K562 (cell line): Measurements from ENCODE around the gene RHEX. TPM values are rescaled to one million over a fixed set of nuclear protein-coding genes. Genes with fewer than 3 reads are reported as not detected.
A peak's percentile ranks its signal among the peaks of the same experiment; 100 is the strongest.

ENCODE experiments used
- ATAC-seq: fragments of 200-7000 bp; cut with Tn5 transposase; 3 replicates; pipeline ENCODE4 v1.9.1; 2020; ENCODE audit warnings: moderate library complexity
- BruUV-seq: library from RNA; stranded (reverse); fragments of 400-500 nt; replicated peaks from 2 replicates; lab custom pipeline; 2021; lab: Mats Ljungman, UMichigan
- CTCF ChIA-PET: fragments of 300-600 bp; formaldehyde crosslinking; extraction: SDS; loops from one replicate; lab custom pipeline; 2021; ENCODE audit warnings: low intra/inter-chr PET ratio; lab: Yijun Ruan, JAX
- POLR2A ChIA-PET: fragments of 300-600, 350-650 bp; sonication (Branson Sonifier 250); formaldehyde crosslinking; extraction: SDS; loops from one replicate; lab custom pipeline; 2021; ENCODE audit warnings: antibody characterized with exemption, inconsistent platforms; lab: Yijun Ruan, JAX
- DNase-seq, 4 experiments: peaks; one replicate each; pipeline versions ENCODE4 v3.0.0 to v3.0.0-alpha.2; 2011 to 2018; ENCODE audit warnings: low spot score in 3 of 4, mixed read lengths in 3 of 4; ENCODE audit errors: extremely low read depth in 1 of 4
- FAIRE-seq: peaks from 2 replicates; lab custom pipeline; 2011; peaks lifted over from hg19 to GRCh38; lab: Jason Lieb, UNC
- H2AFZ ChIP-seq: 2 replicates; pipeline ENCODE4 v1.6.0; 2011; ENCODE audit warnings: low read depth, low read length, control low read depth, inconsistent platforms
- H3K27ac ChIP-seq: fragments of 200-600 bp; 3 replicates; pipeline ENCODE4 v1.8.0; 2011; ENCODE audit warnings: low read depth, mild to moderate bottlenecking, control low read depth, inconsistent platforms, low read length, moderate library complexity, mixed read lengths; ENCODE audit errors: extremely low read depth
- H3K27me3 ChIP-seq, 2 experiments: fragments of 300-600 bp in 1 of 2; 2 replicates in 1 of 2; 3 replicates in 1 of 2; pipeline versions ENCODE4 v1.6.0 to v1.8.0; 2011; ENCODE audit warnings: inconsistent platforms in 2 of 2, low read length in 2 of 2, mild to moderate bottlenecking in 1 of 2, mixed read lengths in 1 of 2, moderate library complexity in 1 of 2; ENCODE audit not compliant: control insufficient read depth in 2 of 2, insufficient read depth in 2 of 2
- H3K36me3 ChIP-seq: fragments of 300-600 bp; 3 replicates; pipeline ENCODE4 v1.8.0; 2011; ENCODE audit warnings: mild to moderate bottlenecking, low read length, inconsistent platforms; ENCODE audit not compliant: control insufficient read depth, insufficient read depth
- H3K4me1 ChIP-seq, 2 experiments: fragments of 200-600 bp in 1 of 2; replicated peaks in 1 of 2; 2 replicates in 1 of 2; 3 replicates in 1 of 2; pipeline versions ENCODE4 v1.5.1 to v1.8.0; 2011; ENCODE audit warnings: inconsistent platforms in 2 of 2, low read length in 2 of 2, mild to moderate bottlenecking in 1 of 2, mixed read lengths in 1 of 2, moderate library complexity in 1 of 2; ENCODE audit not compliant: control insufficient read depth in 2 of 2, insufficient read depth in 2 of 2
- H3K4me2 ChIP-seq: 2 replicates; pipeline ENCODE4 v1.6.1; 2011; ENCODE audit warnings: low read length, control low read depth, inconsistent platforms, mixed read lengths; ENCODE audit not compliant: insufficient read depth
- H3K4me3 ChIP-seq: fragments of 200-600 bp; sonication (generic), shearing (Covaris generic); 2 replicates; pipeline ENCODE4 v1.5.1; 2016; ENCODE audit warnings: control low read depth, inconsistent platforms
- H3K79me2 ChIP-seq: fragments of 200-600 bp; 3 replicates; pipeline ENCODE4 v1.8.0; 2011; ENCODE audit warnings: low read length, inconsistent platforms; ENCODE audit not compliant: control insufficient read depth, insufficient read depth
- H3K9ac ChIP-seq, 2 experiments: 2 replicates each; pipeline versions ENCODE4 v1.6.0 to v1.6.1; 2011; ENCODE audit warnings: low read depth in 2 of 2, low read length in 2 of 2, control low read depth in 1 of 2, inconsistent platforms in 1 of 2, mild to moderate bottlenecking in 1 of 2, mixed read lengths in 1 of 2; ENCODE audit not compliant: insufficient read depth in 1 of 2
- H3K9me1 ChIP-seq: one replicate; pipeline ENCODE4 v1.6.0; 2011; ENCODE audit warnings: inconsistent platforms, mild to moderate bottlenecking, low read length, moderate library complexity; ENCODE audit not compliant: control insufficient read depth, insufficient read depth
- H3K9me3 ChIP-seq: replicated peaks from 2 replicates; pipeline ENCODE4 v1.5.1; 2011; ENCODE audit warnings: low read depth, low read length, inconsistent platforms; ENCODE audit not compliant: control insufficient read depth, insufficient read depth
- H4K20me1 ChIP-seq: replicated peaks from 2 replicates; pipeline ENCODE4 v1.6.1; 2011; ENCODE audit warnings: low read length, inconsistent platforms, mixed read lengths; ENCODE audit not compliant: control insufficient read depth, insufficient read depth
- CTCF ChIP-seq, 3 experiments: IDR thresholded peaks in 2 of 3; conservative IDR thresholded peaks in 1 of 3; 2 replicates each; pipeline ENCODE4 v1.5.1; 2011 to 2012; ENCODE audit warnings: low read length in 3 of 3, mild to moderate bottlenecking in 3 of 3, control low read depth in 2 of 3, improper control_type of control experiment in 1 of 3, inconsistent platforms in 1 of 3, low read depth in 1 of 3, mixed read lengths in 1 of 3, moderate library complexity in 1 of 3; ENCODE audit not compliant: insufficient read depth in 2 of 3
- RAD21 ChIP-seq, 2 experiments: fragments of 250-450 bp in 1 of 2; fragments of 450-650 bp in 1 of 2; sonication (Bioruptor Pico) in 1 of 2; formaldehyde crosslinking in 1 of 2; IDR thresholded peaks in 1 of 2; conservative IDR thresholded peaks in 1 of 2; 2 replicates each; pipeline versions ENCODE4 v1.4.0 to v1.8.0; 2020 to 2022; ENCODE audit warnings: mild to moderate bottlenecking in 2 of 2, moderate library complexity in 1 of 2
- SRSF3 ChIP-seq: fragments of 200-400 bp; formaldehyde crosslinking; IDR thresholded peaks from 2 replicates; pipeline ENCODE4 v1.6.1; 2016; ENCODE audit warnings: mild to moderate bottlenecking, low read length, moderate library complexity; ENCODE audit not compliant: insufficient read depth
- WGBS: fragments of 100-300 bp; shearing (Covaris generic); methylation state at CpG from one replicate; pipeline ENCODE4 v1.1.6; 2016; ENCODE audit warnings: low coverage, mixed read lengths; ENCODE audit not compliant: insufficient coverage; ENCODE audit errors: missing lambda C conversion rate; 5-methylcytosine and 5-hydroxymethylcytosine counted together
- in situ Hi-C: fragments of 300-500 bp; cut with MboI; formaldehyde crosslinking; loops from 4 replicates; pipeline ENCODE4 v1.15.0; 2018; ENCODE audit warnings: inconsistent platforms, mixed read lengths
- intact Hi-C: fragments of 100-400 bp; cut with micrococcal nuclease; formaldehyde crosslinking; loops from 2 replicates; pipeline ENCODE4 v1.14.2; 2022
- polyA plus RNA-seq, 8 experiments: library from polyadenylated mRNA; depleted of rRNA in 4 of 8; stranded (reverse) in 5 of 8; unstranded in 3 of 8; fragments of >200 nt; fragmentation: Nextera tagmentation in 2 of 8; fragmentation: Illumina TruSeq in 1 of 8; extraction: Ambion mirVana in 2 of 8; extraction: Trizol in 1 of 8; gene quantifications; 2 replicates each; pipeline versions ENCODE4 v1.2.1 to v1.2.3, GENCODE V29; 2011 to 2014; ENCODE audit warnings: inconsistent platforms in 1 of 8, missing spikeins in 1 of 8
- total RNA-seq, 7 experiments: library from RNA; depleted of rRNA in 6 of 7; stranded (reverse); fragments of >200 nt in 6 of 7; fragmentation: Illumina TruSeq in 2 of 7; extraction: Trizol in 2 of 7; gene quantifications; 2 replicates each; pipeline versions ENCODE4 v1.2.1 to v1.2.3, GENCODE V29; 2011 to 2021; ENCODE audit warnings: low replicate concordance in 1 of 7

RHEX gene
- total and polyA plus RNA-seq, 9 of the 15 experiments (the other 6 are each of a cell fraction or from before 2014, with no cell fraction given), result not detected

- H3K36me3 ChIP-seq, result no peaks in the 10 kb centered on the region
- no peak overlapping the region for H3K4me2 ChIP-seq
- no peaks in the 10 kb centered on the region for H4K20me1 ChIP-seq
- 0% methylated on average over 5 of the region's 5 CpGs for WGBS
- no TSS peak for BruUV-seq
- ChIA-PET POLR2A (interaction anchor here (0.5 to 1.3 kb wide), 2 partner anchors 9 to 73 kb away, joined by 3 to 4 read pairs; no protein-coding TSS in a partner anchor), CTCF (interaction anchor here (0.7 kb wide), 1 partner anchor 62 kb away, joined by 3 read pairs; no protein-coding TSS in a partner anchor)
- H3K79me2 ChIP-seq, result no peaks in the 10 kb centered on the region
- DNase-seq (no peak), ATAC-seq (no peak), FAIRE-seq (no peak)
- intact Hi-C loops (no loop called here), in situ Hi-C loops (no loop called here)
- H3K27ac ChIP-seq, result no peak overlapping the region
- TF ChIP-seq CTCF (IDR thresholded peaks at IDR 0.05 in 2 of 3, conservative IDR thresholded peaks at IDR 0.05 in 1 of 3; ENCODE audit: insufficient read depth in 2 of 3, low read depth in 1 of 3, low read length in 3 of 3) (peak in 1 of 3 experiments; percentile 26; a peak in 2 of 6 replicates), SRSF3 (no peak), RAD21 (CRISPR knock-in tag; conservative IDR thresholded peaks at IDR 0.05 in 1 of 2, IDR thresholded peaks at IDR 0.05 in 1 of 2) (peak; percentile 19 to 28; a peak in 1 of 4 replicates)
- no peaks in the 10 kb centered on the region for H3K4me1 ChIP-seq
- H2AFZ ChIP-seq, result no peak overlapping the region
- peaks cover 21 to 42% of the 10 kb centered on the region in 2 experiments for H3K27me3 ChIP-seq
- H3K4me3 ChIP-seq, result no peak overlapping the region
- H3K9me1 ChIP-seq, result no peaks in the 10 kb centered on the region
- no peaks in the 10 kb centered on the region for H3K9me3 ChIP-seq
- no peak overlapping the region for H3K9ac ChIP-seq
Observed at GRCh38 chr1:206040328-206040727, 12.6 kb upstream of the RHEX start.
